ENCODE results near the gene AP2A1. TPM values are rescaled to one million over a fixed set of nuclear protein-coding genes. Genes with fewer than 3 reads are reported as not detected.
"Not testable (repeated sequence)": the region's sequence is repeated elsewhere in the genome, so short reads cannot be mapped to it uniquely, and the experiment has no call there.

The AP2A1 gene
- total RNA-seq, 3 donors from 2014 or later (not counting 1 experiment from before 2014, with no cell fraction given) = 137 to 163 (median 161) TPM

DNA sequence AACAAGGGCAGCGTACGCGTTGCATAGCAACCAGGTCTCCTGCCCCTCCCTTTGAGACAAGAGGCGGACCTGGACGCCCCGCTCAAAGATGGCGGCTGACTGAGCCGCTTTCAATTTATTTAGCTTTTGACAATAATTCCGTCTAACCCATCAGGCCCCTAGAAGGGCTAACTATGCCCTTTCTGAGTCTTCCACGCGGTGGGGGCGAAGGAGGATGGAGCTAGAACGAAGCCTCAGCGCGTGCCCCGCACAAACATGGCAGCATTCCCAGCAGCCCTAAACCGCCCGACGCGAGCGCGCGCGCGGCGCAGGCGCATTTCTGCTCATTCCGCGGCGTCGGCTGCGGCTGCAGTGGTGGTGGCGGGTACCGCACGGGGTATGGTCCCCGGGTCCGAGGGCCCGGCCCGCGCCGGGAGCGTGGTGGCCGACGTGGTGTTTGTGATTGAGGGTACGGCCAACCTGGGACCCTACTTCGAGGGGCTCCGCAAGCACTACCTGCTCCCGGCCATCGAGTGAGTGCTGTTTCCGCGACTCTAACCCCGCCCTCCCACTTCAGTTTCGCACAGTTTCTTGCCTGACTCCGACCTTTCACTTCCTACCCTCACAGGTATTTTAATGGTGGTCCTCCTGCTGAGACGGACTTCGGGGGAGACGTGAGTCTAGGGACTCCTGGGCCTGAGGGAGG is 51.3 kb downstream of the AP2A1 start, which contains the start of gene MED25:
MED25 (plus strand) TSS at position 326 of the 685 bp plus-strand sequence; CDS start at position 379, 53 bp downstream.
- Histone ChIP-seq H3K27ac (ENCODE audit: low read length) (peak within 1 kb of the TSS; percentile 99), H3K4me3 (ENCODE audit: low read length) (peak within 1 kb of the TSS; percentile 98), H3K36me3 (ENCODE audit: control insufficient read depth, insufficient read depth, low read length) (peaks cover 2% of the 10 kb centered on the region), H3K27me3 (ENCODE audit: control insufficient read depth, insufficient read depth, low read length) (no peaks in the 10 kb centered on the region), H3K9me3 (ENCODE audit: control insufficient read depth, insufficient read depth, low read length) (no peaks in the 10 kb centered on the region), H3K4me1 (ENCODE audit: control insufficient read depth, insufficient read depth, low read length) (peaks cover 24% of the 10 kb centered on the region)
- DNase-seq = peak; percentile 91 to 95
- TF ChIP-seq, protein P1, sequence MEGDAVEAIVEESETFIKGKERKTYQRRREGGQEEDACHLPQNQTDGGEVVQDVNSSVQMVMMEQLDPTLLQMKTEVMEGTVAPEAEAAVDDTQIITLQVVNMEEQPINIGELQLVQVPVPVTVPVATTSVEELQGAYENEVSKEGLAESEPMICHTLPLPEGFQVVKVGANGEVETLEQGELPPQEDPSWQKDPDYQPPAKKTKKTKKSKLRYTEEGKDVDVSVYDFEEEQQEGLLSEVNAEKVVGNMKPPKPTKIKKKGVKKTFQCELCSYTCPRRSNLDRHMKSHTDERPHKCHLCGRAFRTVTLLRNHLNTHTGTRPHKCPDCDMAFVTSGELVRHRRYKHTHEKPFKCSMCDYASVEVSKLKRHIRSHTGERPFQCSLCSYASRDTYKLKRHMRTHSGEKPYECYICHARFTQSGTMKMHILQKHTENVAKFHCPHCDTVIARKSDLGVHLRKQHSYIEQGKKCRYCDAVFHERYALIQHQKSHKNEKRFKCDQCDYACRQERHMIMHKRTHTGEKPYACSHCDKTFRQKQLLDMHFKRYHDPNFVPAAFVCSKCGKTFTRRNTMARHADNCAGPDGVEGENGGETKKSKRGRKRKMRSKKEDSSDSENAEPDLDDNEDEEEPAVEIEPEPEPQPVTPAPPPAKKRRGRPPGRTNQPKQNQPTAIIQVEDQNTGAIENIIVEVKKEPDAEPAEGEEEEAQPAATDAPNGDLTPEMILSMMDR (IDR thresholded peaks at IDR 0.05) = peak; percentile 14
- Mint-ChIP-seq H3K36me3 (no peaks in the 10 kb centered on the region), H3K4me1 (peaks cover 21 to 38% of the 10 kb centered on the region in 2 donors), H3K4me3 (peak within 1 kb of the TSS; percentile 98), H3K27me3 (ENCODE audit: low read depth in 2 of 2) (no peaks in the 10 kb centered on the region), H3K27ac (peak within 1 kb of the TSS; percentile 98), H3K9me3 (no peaks in the 10 kb centered on the region)
- WGBS (ENCODE audit: insufficient coverage) = under 1% methylated on average over 57 of the region's 57 CpGs
- intact Hi-C loops (cut with micrococcal nuclease) = loop anchor here (1.0 to 2.0 kb wide), 2 partner anchors 33 to 49 kb away; partner anchors contain the start of genes PNKP and PTOV1
- peak; percentile 52 to 74 (median 62) for ATAC-seq

DNA sequence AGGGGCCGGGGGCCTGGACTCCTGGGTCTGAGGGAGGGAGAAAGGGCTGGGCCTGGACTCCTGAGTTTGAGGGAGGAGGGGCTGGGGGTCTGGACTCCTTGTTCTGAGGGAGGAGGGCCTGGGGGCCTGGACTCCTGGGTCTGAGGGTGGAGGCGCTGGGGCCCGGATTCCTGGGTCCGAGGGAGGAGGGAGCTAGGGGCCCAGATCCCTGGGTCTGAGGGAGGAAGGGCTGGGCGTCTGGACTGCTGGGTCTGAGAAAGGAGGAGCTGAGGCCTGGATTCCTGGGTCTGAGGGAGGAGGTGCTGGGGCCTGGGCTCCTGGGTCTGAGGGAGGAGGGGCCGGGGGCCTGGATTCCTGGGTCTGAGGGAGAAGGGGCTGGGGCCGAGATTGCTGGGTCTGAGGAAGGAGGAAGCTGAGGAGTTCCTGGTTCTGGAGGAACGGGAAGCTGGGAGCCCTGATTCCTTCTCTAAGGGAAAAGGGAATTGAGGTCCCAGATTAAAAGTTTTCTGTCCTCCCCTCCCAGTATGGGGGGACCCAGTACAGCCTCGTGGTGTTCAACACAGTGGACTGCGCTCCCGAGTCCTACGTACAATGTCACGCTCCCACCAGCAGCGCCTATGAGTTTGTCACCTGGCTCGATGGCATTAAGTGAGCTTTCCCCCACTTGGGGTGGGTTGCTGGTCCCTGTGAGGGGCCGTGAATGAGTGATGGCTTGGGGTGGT is 52.0 kb downstream of the AP2A1 start:
- Mint-ChIP-seq H3K4me3 (peak overlapping the region; percentile 98), H3K36me3 (no peaks in the 10 kb centered on the region), H3K4me1 (peaks cover 19 to 35% of the 10 kb centered on the region in 2 donors), H3K27me3 (ENCODE audit: low read depth in 2 of 2) (no peaks in the 10 kb centered on the region), H3K27ac (peak overlapping the region; percentile 98), H3K9me3 (no peaks in the 10 kb centered on the region)
- ATAC-seq = no peak
- H3K4me3 ChIP-seq (ENCODE audit: low read length) = peak overlapping the region; percentile 98
- DNase-seq = peak in 1 of 2 donors; percentile 19
- H3K27me3 ChIP-seq (ENCODE audit: control insufficient read depth, insufficient read depth, low read length) = no peaks in the 10 kb centered on the region
- TF ChIP-seq, protein P1 (IDR thresholded peaks at IDR 0.05) = no peak
- WGBS (ENCODE audit: insufficient coverage) = 42% methylated on average over 16 of the region's 16 CpGs
- H3K27ac ChIP-seq (ENCODE audit: low read length) = peak overlapping the region; percentile 99
- H3K36me3 ChIP-seq (ENCODE audit: control insufficient read depth, insufficient read depth, low read length) = peaks cover 7% of the 10 kb centered on the region
- H3K9me3 ChIP-seq (ENCODE audit: control insufficient read depth, insufficient read depth, low read length) = no peaks in the 10 kb centered on the region
- intact Hi-C loops (cut with micrococcal nuclease) = loop anchor here (2.0 kb wide), 1 partner anchor 32 kb away; the partner anchor contains the start of gene PTOV1
- H3K4me1 ChIP-seq (ENCODE audit: control insufficient read depth, insufficient read depth, low read length) = peaks cover 24% of the 10 kb centered on the region

DNA sequence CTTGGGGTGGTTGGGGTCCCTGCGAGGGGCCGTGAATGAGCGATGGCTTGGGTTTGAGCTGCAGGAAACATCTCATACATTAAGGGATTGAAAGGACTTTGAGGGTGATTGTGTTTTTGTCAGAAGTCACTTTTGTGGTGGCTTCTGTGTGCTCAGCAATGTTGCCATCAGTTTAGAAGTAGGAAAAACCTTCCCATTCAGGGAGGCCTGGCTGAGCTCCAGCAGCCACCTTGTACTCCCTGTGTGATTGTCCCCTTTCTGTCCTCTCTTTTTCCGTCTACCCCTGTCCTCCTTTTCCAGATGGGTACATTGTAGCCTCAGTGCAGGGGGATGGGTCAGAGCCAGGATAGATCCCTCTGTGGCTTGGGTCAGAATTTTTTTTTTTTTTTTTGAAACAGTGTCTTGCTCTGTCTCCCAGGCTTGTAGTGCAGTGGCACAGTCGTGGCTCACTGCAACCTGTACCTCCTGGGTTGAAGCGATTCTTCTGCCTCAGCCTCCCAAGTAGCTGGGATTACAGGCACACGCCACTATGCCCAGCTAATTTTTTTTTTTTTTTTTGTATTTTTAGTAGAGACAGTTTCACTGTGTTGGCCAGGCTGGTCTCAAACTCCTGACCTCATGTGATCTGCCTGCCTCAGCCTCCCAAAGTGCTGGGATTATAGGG is 52.8 kb downstream of the AP2A1 start:
- H3K9me3 Mint-ChIP-seq; H3K27me3 Mint-ChIP-seq (ENCODE audit: low read depth in 2 of 2); ATAC-seq; H3K27ac ChIP-seq (ENCODE audit: low read length); H3K36me3 Mint-ChIP-seq; DNase-seq; H3K27me3 ChIP-seq (ENCODE audit: control insufficient read depth, insufficient read depth, low read length); H3K4me3 ChIP-seq (ENCODE audit: low read length); H3K9me3 ChIP-seq (ENCODE audit: control insufficient read depth, insufficient read depth, low read length): not testable (repeated sequence)
- Mint-ChIP-seq H3K27ac (peak overlapping the region; percentile 98), H3K4me3 (peak overlapping the region; percentile 98), H3K4me1 (peaks cover 12 to 29% of the 10 kb centered on the region in 2 donors)
- WGBS (ENCODE audit: insufficient coverage) = 88% methylated on average over 7 of the region's 7 CpGs
- peaks cover 24% of the 10 kb centered on the region for H3K4me1 ChIP-seq (ENCODE audit: control insufficient read depth, insufficient read depth, low read length)
- H3K36me3 ChIP-seq (ENCODE audit: control insufficient read depth, insufficient read depth, low read length) = peaks cover 10% of the 10 kb centered on the region
- intact Hi-C loops (cut with micrococcal nuclease) = loop anchor here (2.0 kb wide), 1 partner anchor 31 kb away; the partner anchor contains the start of gene PTOV1
